Measurements from ENCODE around the gene FAM161B.
"Not testable (repeated sequence)": the region's sequence is repeated elsewhere in the genome, so short reads cannot be mapped to it uniquely, and the experiment has no call there.

Gene FAM161B

DNA sequence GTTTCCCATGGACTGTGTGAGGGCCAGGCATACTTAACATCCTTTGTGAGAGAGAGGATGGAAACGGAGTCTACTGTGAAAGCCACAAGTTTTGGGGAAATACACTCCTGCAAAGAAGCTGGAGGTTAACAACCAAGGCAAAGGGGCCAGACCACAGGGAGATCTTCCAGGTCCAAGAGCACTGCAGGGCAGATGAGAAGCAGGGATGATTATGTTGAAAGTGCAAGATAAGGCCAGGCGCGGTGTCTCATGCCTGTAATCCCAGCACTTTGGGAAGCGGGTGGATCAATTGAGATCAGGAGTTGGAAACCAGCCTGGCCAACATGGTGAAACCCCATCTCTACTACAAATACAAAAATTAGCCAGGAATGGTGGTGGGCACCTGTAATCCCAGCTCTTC, 15.3 kb upstream of the FAM161B start:
- no peaks in the 10 kb centered on the region for H3K9me3 Mint-ChIP-seq
- no peaks in the 10 kb centered on the region for H3K27me3 Mint-ChIP-seq (ENCODE audit: low read depth)
- no peak overlapping the region for H3K27ac Mint-ChIP-seq
- H3K4me1 Mint-ChIP-seq (ENCODE audit: low read depth), result no peaks in the 10 kb centered on the region
- H3K36me3 Mint-ChIP-seq (ENCODE audit: low read depth), result peaks cover 16% of the 10 kb centered on the region
- no peak overlapping the region for H3K4me3 Mint-ChIP-seq

DNA sequence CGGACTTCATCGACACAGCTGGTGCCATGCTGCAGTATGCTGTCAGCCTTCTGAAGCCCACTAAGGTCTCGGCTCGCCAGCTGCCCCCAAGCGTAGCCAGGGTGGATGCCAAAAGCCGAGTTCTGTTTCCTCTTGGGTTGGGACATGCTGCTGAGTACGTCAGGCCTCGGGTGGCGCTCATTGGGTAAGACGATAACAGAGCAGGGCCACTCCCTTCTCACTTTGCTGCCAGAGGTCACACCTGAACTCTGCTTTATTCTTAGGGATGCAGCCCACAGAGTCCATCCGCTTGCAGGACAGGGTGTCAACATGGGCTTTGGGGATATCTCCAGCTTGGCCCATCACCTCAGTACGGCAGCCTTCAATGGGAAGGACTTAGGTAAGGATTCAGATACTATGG, 11.3 kb upstream of the FAM161B start:
- H3K36me3 Mint-ChIP-seq (ENCODE audit: low read depth), result peaks cover 26% of the 10 kb centered on the region
- no peaks in the 10 kb centered on the region for H3K27me3 Mint-ChIP-seq (ENCODE audit: low read depth)
- H3K9me3 Mint-ChIP-seq, result no peaks in the 10 kb centered on the region
- H3K4me3 Mint-ChIP-seq, result no peak overlapping the region
- H3K4me1 Mint-ChIP-seq (ENCODE audit: low read depth), result no peaks in the 10 kb centered on the region
- no peak overlapping the region for H3K27ac Mint-ChIP-seq

DNA sequence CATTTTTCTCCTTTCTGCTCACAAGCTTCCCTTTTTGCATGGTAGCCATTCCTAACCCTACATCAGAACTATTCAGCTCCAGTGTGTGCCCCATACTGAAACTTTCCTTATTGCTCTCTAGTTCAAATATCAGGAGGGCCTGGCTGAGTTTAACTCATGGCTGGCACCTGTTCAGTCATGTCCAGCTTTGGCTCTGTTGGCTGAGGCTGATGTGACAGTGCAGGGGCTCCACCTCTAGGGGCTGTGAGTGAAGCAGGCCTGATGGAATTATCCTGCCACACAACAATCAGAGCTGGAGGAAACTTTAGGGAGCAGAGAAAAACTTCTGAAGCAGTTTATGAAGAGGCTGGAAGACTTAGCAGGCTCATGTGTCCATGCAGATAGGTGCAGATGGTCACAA, 8.7 kb upstream of the FAM161B start:
- H3K36me3 Mint-ChIP-seq (ENCODE audit: low read depth), result peaks cover 24% of the 10 kb centered on the region
- no peak overlapping the region for H3K27ac Mint-ChIP-seq
- H3K9me3 Mint-ChIP-seq, result no peaks in the 10 kb centered on the region
- no peaks in the 10 kb centered on the region for H3K4me1 Mint-ChIP-seq (ENCODE audit: low read depth)
- no peak overlapping the region for H3K4me3 Mint-ChIP-seq
- no peaks in the 10 kb centered on the region for H3K27me3 Mint-ChIP-seq (ENCODE audit: low read depth)

DNA sequence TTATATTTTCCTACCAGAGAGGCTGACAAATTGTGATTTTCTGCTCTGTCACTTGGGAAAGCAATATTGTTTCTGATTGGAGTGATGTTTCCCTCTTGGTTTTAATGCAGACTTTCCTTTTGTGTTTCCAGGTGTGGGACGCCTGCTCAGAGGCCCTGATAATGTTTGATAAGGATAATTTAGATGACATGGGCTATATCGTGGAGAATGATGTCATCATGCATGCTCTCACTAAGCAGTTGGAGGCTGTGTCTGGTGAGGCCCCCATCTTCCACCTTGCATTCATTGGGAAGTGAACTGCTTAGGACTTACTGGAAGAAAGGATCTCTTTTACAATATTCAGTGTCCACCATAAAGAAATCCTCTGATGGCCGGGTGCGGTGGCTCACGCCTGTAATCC, 5.8 kb upstream of the FAM161B start:
- Mint-ChIP-seq H3K9me3 (no peaks in the 10 kb centered on the region), H3K4me1 (ENCODE audit: low read depth) (peaks cover 5% of the 10 kb centered on the region), H3K27me3 (ENCODE audit: low read depth) (no peaks in the 10 kb centered on the region), H3K36me3 (ENCODE audit: low read depth) (peaks cover 17% of the 10 kb centered on the region), H3K4me3 (no peak overlapping the region), H3K27ac (no peak overlapping the region)

DNA sequence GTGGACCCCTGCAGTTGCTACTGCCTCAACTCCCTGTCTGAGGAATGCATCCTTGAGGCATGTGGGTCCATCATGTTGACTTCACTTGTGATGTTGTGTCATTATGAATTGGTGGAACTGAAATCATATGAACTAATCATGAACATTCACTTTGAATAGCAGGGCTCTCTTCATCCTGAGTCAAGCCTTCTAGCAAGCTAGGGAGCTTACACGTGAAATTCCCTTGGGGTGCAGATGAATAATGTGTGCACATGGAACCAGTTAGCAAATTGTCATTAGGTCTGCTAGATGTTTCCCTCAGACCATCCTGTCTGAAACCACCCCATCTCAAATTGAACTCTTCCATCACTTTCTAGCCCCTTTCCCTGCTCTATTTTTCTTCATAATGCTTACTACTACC, 3.8 kb upstream of the FAM161B start:
- no peaks in the 10 kb centered on the region for H3K9me3 Mint-ChIP-seq

DNA sequence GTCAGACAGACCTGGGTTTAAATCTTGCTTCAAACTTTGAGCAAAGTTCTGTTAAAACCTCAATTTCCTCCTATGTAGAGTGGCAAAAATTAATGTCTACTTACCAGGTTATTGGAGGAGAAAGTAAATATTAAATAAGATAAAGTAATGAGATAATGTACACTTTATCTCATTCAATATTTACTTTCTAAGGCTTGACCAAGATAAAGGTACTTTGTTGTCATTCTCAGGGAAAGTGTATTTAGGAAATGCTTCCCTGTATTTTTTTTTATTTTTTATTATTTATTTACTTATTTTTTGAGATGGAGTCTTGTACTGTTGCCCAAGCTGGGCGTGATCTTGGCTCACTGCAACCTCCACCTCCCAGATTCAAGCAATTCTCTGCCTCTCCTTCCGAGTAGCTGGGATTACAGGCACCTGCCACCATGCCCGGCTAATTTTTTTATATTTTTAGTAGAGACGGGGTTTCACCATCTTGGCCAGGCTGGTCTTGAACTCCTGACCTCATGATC, 4.7 kb downstream of the FAM161B start:
- no peak overlapping the region for H3K4me3 Mint-ChIP-seq
- no peaks in the 10 kb centered on the region for H3K9me3 Mint-ChIP-seq
- no peaks in the 10 kb centered on the region for H3K27me3 Mint-ChIP-seq (ENCODE audit: low read depth)
- H3K27ac Mint-ChIP-seq, result no peak overlapping the region
- H3K4me1 Mint-ChIP-seq (ENCODE audit: low read depth), result peaks cover 11% of the 10 kb centered on the region
- no peaks in the 10 kb centered on the region for H3K36me3 Mint-ChIP-seq (ENCODE audit: low read depth)

More for the DNA sequence above, 3.8 kb upstream of the FAM161B start:
- Mint-ChIP-seq H3K4me3 (no peak overlapping the region), H3K27ac (no peak overlapping the region), H3K27me3 (ENCODE audit: low read depth) (no peaks in the 10 kb centered on the region), H3K36me3 (ENCODE audit: low read depth) (peaks cover 10% of the 10 kb centered on the region), H3K4me1 (ENCODE audit: low read depth) (peaks cover 11% of the 10 kb centered on the region)

DNA sequence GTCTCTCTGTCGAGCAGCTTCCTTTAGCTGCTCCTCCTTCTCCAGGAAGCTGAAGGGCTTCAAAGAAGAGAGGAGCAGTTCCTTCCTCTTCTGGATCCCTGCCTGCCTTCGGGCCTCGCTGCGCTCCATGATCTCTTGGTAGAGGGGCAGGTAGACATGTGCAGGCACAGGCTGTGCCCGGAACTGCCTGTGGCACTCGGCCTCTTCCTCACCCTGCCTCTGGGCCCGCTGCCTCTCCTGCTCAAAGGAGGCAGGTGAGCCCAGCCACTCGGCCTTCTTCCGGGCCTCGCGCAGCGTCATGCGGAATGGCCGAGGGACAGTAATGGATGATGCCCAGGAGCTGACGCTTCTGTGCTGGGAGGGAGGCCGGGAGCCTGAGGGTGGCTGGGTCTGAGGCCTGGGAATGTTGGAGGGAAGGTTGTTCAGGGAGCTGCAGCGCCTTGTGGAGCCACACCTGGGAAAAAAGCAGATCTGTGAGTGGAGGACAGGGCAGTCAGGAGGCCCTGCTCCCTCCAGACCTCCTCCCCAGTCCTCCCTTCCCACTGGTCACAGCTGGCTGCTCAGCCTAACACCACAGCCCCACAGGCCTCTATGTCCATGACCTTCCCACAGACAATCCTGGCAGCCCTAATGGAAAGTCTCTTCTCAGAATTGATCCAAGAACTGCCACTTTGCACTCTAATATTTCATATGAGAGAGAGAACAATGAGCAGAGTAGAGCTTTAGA, 5.3 kb downstream of the FAM161B start:
- Mint-ChIP-seq H3K4me3 (no peak overlapping the region), H3K27me3 (ENCODE audit: low read depth) (no peaks in the 10 kb centered on the region), H3K4me1 (ENCODE audit: low read depth) (peaks cover 8% of the 10 kb centered on the region), H3K36me3 (ENCODE audit: low read depth) (no peaks in the 10 kb centered on the region), H3K27ac (no peak overlapping the region), H3K9me3 (no peaks in the 10 kb centered on the region)

DNA sequence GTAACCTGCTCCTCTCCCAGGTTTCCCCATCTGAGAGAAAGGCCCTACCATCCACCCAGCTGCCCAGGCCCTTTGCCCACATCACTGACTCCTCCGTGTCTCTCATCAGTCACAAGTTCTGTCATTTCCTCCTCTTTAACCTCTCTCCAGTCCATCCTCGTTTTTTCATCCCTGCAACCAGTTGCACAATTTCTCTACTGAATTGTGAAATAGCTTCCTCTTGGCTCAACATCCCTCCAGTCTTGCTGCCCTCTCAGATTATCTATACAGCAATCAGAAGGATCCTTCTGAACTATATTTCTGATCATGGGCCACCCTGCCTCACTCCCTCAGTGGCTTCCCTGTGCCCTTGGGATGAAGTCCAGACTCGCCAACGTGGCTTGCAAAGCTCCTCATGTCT, 6.8 kb downstream of the FAM161B start:
- no peaks in the 10 kb centered on the region for H3K36me3 Mint-ChIP-seq (ENCODE audit: low read depth)
- no peaks in the 10 kb centered on the region for H3K9me3 Mint-ChIP-seq
- H3K27me3 Mint-ChIP-seq (ENCODE audit: low read depth), result no peaks in the 10 kb centered on the region
- H3K27ac Mint-ChIP-seq, result no peak overlapping the region
- peaks cover 8% of the 10 kb centered on the region for H3K4me1 Mint-ChIP-seq (ENCODE audit: low read depth)
- no peak overlapping the region for H3K4me3 Mint-ChIP-seq

DNA sequence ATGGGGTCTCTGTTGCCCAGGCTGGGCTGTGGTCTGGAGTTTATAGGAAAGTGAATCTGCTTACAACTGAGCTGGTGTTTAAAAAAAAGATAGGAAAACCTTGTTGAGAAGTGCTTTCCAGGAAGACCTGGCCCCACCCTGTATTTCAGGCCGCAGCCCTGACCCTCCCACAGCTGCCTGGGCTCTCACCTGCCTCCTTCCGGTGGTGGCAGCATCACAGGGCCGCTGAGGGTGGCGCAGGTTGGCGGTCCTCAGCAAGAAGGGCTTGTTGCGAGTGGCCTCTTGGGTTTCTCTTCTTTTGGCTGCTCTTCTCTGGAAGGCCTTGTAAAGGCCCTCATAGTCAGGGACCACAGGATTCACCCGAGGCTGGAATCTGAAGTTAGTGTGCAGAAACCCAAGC, 7.7 kb downstream of the FAM161B start:
- Mint-ChIP-seq H3K36me3 (ENCODE audit: low read depth) (no peaks in the 10 kb centered on the region), H3K4me3 (no peak overlapping the region), H3K4me1 (ENCODE audit: low read depth) (peaks cover 8% of the 10 kb centered on the region), H3K27me3 (ENCODE audit: low read depth) (no peaks in the 10 kb centered on the region), H3K9me3 (no peaks in the 10 kb centered on the region), H3K27ac (no peak overlapping the region)

DNA sequence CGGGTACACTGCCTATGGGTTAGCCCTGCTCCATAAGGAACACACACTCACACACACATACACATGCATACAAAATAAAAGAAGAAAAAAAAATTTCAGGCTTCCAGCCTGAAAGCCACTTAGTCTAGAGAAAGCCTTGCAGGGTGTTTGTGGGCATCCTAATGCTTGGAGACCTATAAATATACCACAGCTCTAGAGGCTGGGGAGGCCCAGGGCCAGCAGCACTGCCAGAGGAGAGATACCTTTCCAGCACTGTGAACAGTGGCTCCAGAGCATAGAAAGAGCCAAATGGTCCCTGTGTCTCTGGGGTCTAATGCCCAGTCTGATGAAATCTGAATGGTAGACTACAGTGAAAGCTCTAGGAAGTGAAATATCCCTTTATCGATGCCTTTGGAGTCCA, 12.9 kb downstream of the FAM161B start:
- Mint-ChIP-seq H3K9me3 (no peaks in the 10 kb centered on the region), H3K4me3 (no peak overlapping the region), H3K27ac (no peak overlapping the region), H3K4me1 (ENCODE audit: low read depth) (no peaks in the 10 kb centered on the region), H3K36me3 (ENCODE audit: low read depth) (peaks cover 4% of the 10 kb centered on the region), H3K27me3 (ENCODE audit: low read depth) (no peaks in the 10 kb centered on the region)

DNA sequence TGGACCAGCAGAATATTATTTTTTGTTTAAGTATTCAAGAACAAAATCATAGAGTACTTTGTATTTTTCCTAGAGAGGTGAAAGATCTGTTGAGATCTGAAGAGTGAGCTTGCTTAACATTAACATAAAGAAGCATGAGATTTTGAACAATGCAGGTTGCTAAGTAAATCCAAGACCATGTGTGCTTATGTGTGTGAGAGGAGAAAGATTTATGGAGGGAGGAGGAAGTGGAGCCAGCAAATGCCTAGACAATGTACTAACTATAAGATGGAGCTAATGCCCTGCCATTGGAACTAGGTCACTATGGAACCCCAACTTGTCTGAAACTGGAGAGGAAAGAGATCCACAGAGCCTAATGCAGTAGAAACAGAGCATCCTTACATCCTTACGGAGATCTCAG, 13.3 kb downstream of the FAM161B start:
- H3K4me3 Mint-ChIP-seq, result no peak overlapping the region
- H3K27me3 Mint-ChIP-seq (ENCODE audit: low read depth), result no peaks in the 10 kb centered on the region

DNA sequence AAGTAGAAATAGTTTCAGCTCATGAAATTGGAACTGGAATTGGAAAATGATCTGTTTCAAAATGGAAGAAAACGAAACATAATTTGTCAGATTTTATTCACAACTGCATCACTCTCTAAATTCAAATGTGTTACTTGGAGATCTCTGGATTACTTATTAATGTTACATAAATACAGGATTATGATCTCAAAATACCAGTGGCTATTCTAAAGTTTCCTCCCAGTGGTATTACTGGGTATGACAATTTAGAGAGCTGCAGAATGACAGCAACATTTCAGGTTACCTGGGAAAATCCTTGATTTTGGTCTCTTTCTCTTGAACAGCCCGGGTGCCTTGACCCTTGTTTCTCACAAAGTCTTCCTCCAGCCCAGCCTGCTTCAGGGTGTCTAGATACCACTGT, 14.2 kb downstream of the FAM161B start:
- Mint-ChIP-seq H3K36me3 (ENCODE audit: low read depth) (peaks cover 14% of the 10 kb centered on the region), H3K9me3 (no peaks in the 10 kb centered on the region), H3K4me1 (ENCODE audit: low read depth) (peaks cover 2% of the 10 kb centered on the region), H3K4me3 (no peak overlapping the region), H3K27me3 (ENCODE audit: low read depth) (no peaks in the 10 kb centered on the region), H3K27ac (no peak overlapping the region)

More for the DNA sequence above, 13.3 kb downstream of the FAM161B start:
- Mint-ChIP-seq H3K36me3 (ENCODE audit: low read depth) (peaks cover 8% of the 10 kb centered on the region), H3K27ac (no peak overlapping the region), H3K9me3 (no peaks in the 10 kb centered on the region), H3K4me1 (ENCODE audit: low read depth) (no peaks in the 10 kb centered on the region)

DNA sequence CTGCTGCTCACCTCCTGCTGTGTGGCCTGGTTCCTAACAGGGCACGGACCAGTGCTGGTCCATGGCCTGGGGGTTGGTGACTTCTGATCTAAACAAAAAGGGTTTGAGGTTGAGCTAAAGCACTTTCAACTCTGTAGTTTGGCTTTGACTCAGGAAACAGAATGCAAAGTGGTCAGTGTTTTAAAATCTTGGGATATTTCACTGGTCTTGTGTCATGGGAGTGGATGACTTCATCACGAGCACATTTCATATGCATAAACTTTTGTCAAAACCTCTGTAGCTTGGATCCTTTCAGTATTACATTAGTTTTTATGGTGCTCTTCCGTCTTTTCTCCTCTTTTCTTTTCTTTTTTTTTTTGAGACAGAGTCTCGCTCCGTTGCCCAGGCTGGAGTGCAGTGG, 25.6 kb downstream of the FAM161B start:
- no peaks in the 10 kb centered on the region for H3K27me3 Mint-ChIP-seq (ENCODE audit: low read depth)
- no peaks in the 10 kb centered on the region for H3K9me3 Mint-ChIP-seq
- H3K27ac Mint-ChIP-seq, result no peak overlapping the region
- no peaks in the 10 kb centered on the region for H3K4me1 Mint-ChIP-seq (ENCODE audit: low read depth)
- no peak overlapping the region for H3K4me3 Mint-ChIP-seq
- peaks cover 45% of the 10 kb centered on the region for H3K36me3 Mint-ChIP-seq (ENCODE audit: low read depth)

DNA sequence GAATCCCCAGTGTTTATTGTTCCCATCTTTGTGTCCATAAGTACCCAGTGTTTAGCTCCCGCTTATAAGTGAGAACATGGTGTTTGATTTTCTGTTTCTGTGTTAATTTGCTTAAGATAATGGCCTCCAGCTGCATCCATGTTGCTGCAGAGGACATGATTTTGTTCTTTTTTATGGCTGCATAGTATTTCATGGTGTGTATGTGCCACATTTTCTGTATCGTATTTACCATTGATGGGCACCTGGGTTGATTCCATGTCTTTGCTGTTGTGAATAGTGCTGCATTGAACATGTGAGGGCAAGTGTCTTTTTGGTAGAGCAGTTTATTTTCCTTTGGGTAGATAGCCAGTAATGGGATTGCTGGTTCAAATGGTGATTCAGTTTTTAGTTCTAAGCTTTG, 30.4 kb downstream of the FAM161B start:
- not testable (repeated sequence) for H3K27ac Mint-ChIP-seq; H3K9me3 Mint-ChIP-seq; H3K27me3 Mint-ChIP-seq (ENCODE audit: low read depth); H3K4me1 Mint-ChIP-seq (ENCODE audit: low read depth); H3K4me3 Mint-ChIP-seq
- peaks cover 23% of the 10 kb centered on the region for H3K36me3 Mint-ChIP-seq (ENCODE audit: low read depth)

DNA sequence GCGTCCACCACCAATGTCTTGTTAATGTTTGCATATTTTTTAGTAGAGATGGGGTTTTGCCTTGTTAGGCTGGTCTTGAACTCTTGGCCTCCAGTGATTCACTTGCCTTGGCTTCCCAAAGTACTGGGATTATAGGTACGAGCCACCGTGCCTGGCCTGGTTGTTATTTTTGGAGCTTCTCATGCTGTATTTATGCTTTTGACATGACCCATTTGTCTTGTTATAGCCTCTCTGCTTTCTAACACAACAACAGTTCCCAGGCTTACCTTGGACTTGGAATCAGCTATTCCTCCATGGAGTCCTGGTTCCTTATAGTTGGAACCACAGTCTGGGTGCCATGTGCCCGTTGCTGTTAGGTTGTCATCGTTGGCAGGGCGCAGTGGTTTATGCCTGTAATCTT, 33.6 kb downstream of the FAM161B start:
- H3K27ac Mint-ChIP-seq, result no peak overlapping the region
- no peak overlapping the region for H3K4me3 Mint-ChIP-seq
- peaks cover 35% of the 10 kb centered on the region for H3K36me3 Mint-ChIP-seq (ENCODE audit: low read depth)
- no peaks in the 10 kb centered on the region for H3K27me3 Mint-ChIP-seq (ENCODE audit: low read depth)
- H3K9me3 Mint-ChIP-seq, result peaks cover 7% of the 10 kb centered on the region
- peaks cover 2% of the 10 kb centered on the region for H3K4me1 Mint-ChIP-seq (ENCODE audit: low read depth)

DNA sequence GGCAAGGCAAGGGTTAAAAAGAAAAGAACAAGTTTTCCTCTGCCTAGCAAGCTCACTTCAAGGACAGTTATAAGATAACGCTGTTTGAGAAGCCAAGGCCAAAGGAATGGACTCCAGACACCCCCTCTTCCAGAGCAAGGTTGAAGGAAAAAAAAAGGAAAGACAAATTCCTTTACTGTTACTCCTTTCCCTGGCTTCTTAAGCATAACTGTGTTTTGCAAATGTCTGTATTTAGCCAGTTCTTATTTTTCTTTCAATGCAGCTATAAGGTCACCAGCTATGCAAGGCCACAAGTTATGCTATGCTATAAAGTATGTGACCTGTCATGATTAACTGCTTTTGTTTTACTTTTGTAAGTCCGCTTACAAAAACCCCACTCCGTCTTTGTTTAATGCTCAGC, 36.6 kb downstream of the FAM161B start:
- H3K27me3 Mint-ChIP-seq (ENCODE audit: low read depth), result no peaks in the 10 kb centered on the region
- H3K9me3 Mint-ChIP-seq, result peaks cover 7% of the 10 kb centered on the region
- H3K4me1 Mint-ChIP-seq (ENCODE audit: low read depth), result peaks cover 5% of the 10 kb centered on the region
- H3K27ac Mint-ChIP-seq, result no peak overlapping the region
- peaks cover 52% of the 10 kb centered on the region for H3K36me3 Mint-ChIP-seq (ENCODE audit: low read depth)
- no peak overlapping the region for H3K4me3 Mint-ChIP-seq
